Brain microvascular endothelial cell (primary cell): ENCODE results near the gene CAMTA1.

ENCODE experiments used
- DNase-seq: peaks from one replicate; pipeline ENCODE4 v3.0.0-alpha.2; 2020
- H3K27ac ChIP-seq: fragments of 250-450 bp; sonication (Bioruptor Pico); 2 replicates; pipeline ENCODE4 v1.5.1; 2020; ENCODE audit warnings: mild to moderate bottlenecking, moderate library complexity
- H3K27me3 ChIP-seq: fragments of 250-450 bp; sonication (Bioruptor Pico); replicated peaks from 2 replicates; pipeline ENCODE4 v1.5.1; 2020; ENCODE audit warnings: mild to moderate bottlenecking
- H3K36me3 ChIP-seq: fragments of 250-450 bp; sonication (Bioruptor Pico); replicated peaks from 2 replicates; pipeline ENCODE4 v1.5.1; 2020; ENCODE audit warnings: mild to moderate bottlenecking
- H3K4me3 ChIP-seq: 2 replicates; pipeline ENCODE4 v1.5.1; 2011; ENCODE audit warnings: low read depth, mild to moderate bottlenecking, control low read depth, low read length, moderate library complexity
- CTCF ChIP-seq: IDR thresholded peaks from 2 replicates; pipeline ENCODE4 v1.5.1; 2011; ENCODE audit warnings: low read depth, mild to moderate bottlenecking, moderate library complexity, low read length, control low read depth, inconsistent platforms; ENCODE audit errors: missing control alignments
- in situ Hi-C: cut with HindIII; loops from 2 replicates; pipeline ENCODE4 v1.10.0; 2017; ENCODE audit warnings: low sequenced_read_pairs, low pct_ligation_motif_present

CAMTA1 gene

GRCh38 chr1:7313081-7313546, 527.9 kb downstream of the CAMTA1 start:
- in situ Hi-C loops: no loop called here
- DNase-seq: no peak
- H3K27ac ChIP-seq: no peak overlapping the region
- H3K4me3 ChIP-seq: no peak overlapping the region
- no peaks in the 10 kb centered on the region for H3K27me3 ChIP-seq
- TF ChIP-seq CTCF: no peak
- H3K36me3 ChIP-seq: no peaks in the 10 kb centered on the region

- H3K4me3 ChIP-seq: no peak overlapping the region
- TF ChIP-seq CTCF: no peak
- H3K27ac ChIP-seq: no peak overlapping the region
- no peaks in the 10 kb centered on the region for H3K36me3 ChIP-seq
- DNase-seq: no peak
- in situ Hi-C loops: no loop called here
- H3K27me3 ChIP-seq: no peaks in the 10 kb centered on the region
These were observed 528.6 kb downstream of the CAMTA1 start for GRCh38 chr1:7313826-7314225.

GRCh38 chr1:7315316-7315715, 530.1 kb downstream of the CAMTA1 start:
- TF ChIP-seq CTCF: no peak
- no peaks in the 10 kb centered on the region for H3K27me3 ChIP-seq
- H3K27ac ChIP-seq: no peak overlapping the region
- H3K36me3 ChIP-seq: no peaks in the 10 kb centered on the region
- no peak overlapping the region for H3K4me3 ChIP-seq
- no peak for DNase-seq
- in situ Hi-C loops: no loop called here

- H3K27ac ChIP-seq: no peak overlapping the region
- no peak overlapping the region for H3K4me3 ChIP-seq
- in situ Hi-C loops: no loop called here
These were observed 530.7 kb downstream of the CAMTA1 start for GRCh38 chr1:7315946-7316345.

GRCh38 chr1:7317888-7318287, 532.6 kb downstream of the CAMTA1 start:
- Histone ChIP-seq H3K36me3 (no peaks in the 10 kb centered on the region), H3K27ac (no peak overlapping the region), H3K4me3 (no peak overlapping the region), H3K27me3 (no peaks in the 10 kb centered on the region)
- no peak for TF ChIP-seq CTCF
- in situ Hi-C loops: no loop called here
- DNase-seq: no peak

More at GRCh38 chr1:7315946-7316345, 530.7 kb downstream of the CAMTA1 start:
- DNase-seq: no peak
- no peaks in the 10 kb centered on the region for H3K36me3 ChIP-seq
- H3K27me3 ChIP-seq: no peaks in the 10 kb centered on the region
- TF ChIP-seq CTCF: no peak

- no peak for DNase-seq
- Histone ChIP-seq H3K36me3 (no peaks in the 10 kb centered on the region), H3K27me3 (no peaks in the 10 kb centered on the region), H3K4me3 (no peak overlapping the region), H3K27ac (no peak overlapping the region)
- in situ Hi-C loops: no loop called here
- TF ChIP-seq CTCF: no peak
These were observed 533.9 kb downstream of the CAMTA1 start for GRCh38 chr1:7319196-7319595.
